Gastroesophageal sphincter (tissue), 3 donors: ENCODE data around the gene FAM210B.

Experiments used
- CTCF ChIP-seq, 4 experiments: fragments of 200-600 bp in 2 of 4; fragments of 450-650 bp in 2 of 4; sonication (generic) in 1 of 4; IDR thresholded peaks; one replicate each; pipeline ENCODE4 v1.5.1; 2017 to 2019; ENCODE audit warnings: antibody characterized with exemption in 4 of 4, mild to moderate bottlenecking in 2 of 4, moderate library complexity in 2 of 4
- EP300 ChIP-seq: sonication (generic); formaldehyde crosslinking; IDR thresholded peaks from one replicate; pipeline ENCODE4 v1.6.1; 2017; ENCODE audit warnings: antibody characterized with exemption, mild to moderate bottlenecking
- POLR2A ChIP-seq, 2 donors: fragments of 450-650 bp; IDR thresholded peaks; one replicate each; pipeline ENCODE4 v1.6.1; 2017; ENCODE audit warnings: antibody characterized with exemption in 2 of 2, mild to moderate bottlenecking in 2 of 2, moderate library complexity in 1 of 2
- POLR2AphosphoS5 ChIP-seq: sonication (generic); formaldehyde crosslinking; IDR thresholded peaks from one replicate; pipeline ENCODE4 v1.6.1; 2017; ENCODE audit warnings: antibody characterized with exemption

- no peak for TF ChIP-seq CTCF (IDR thresholded peaks at IDR 0.05)
- no peak for TF ChIP-seq POLR2AphosphoS5
- TF ChIP-seq POLR2A (IDR thresholded peaks at IDR 0.05): no peak
- no peak for TF ChIP-seq EP300
These were observed 58.6 kb downstream of the FAM210B start for GRCh38 chr20:56417402-56417801.
